WTC11 (cell line): ENCODE measurements around the gene OBSL1. TPM values are rescaled to one million over a fixed set of nuclear protein-coding genes. Genes with fewer than 3 reads are reported as not detected.

Experiments
- ATAC-seq: fragments of 200-7000 bp; cut with Tn5 transposase; 2 replicates; pipeline ENCODE4 v1.10.0; 2021; ENCODE audit warnings: mild to moderate bottlenecking, moderate library complexity
- CTCF ChIA-PET: fragments of 300-600 bp; sonication (Branson Sonifier 250); formaldehyde crosslinking; loops from one replicate; lab custom pipeline; 2021; ENCODE audit warnings: antibody characterized with exemption; lab: Charles Lee
- POLR2A ChIA-PET: fragments of 350-600 bp; sonication (Branson Sonifier 250); formaldehyde crosslinking; loops from one replicate; lab custom pipeline; 2021; ENCODE audit warnings: antibody characterized with exemption; lab: Charles Lee
- DNase-seq: peaks from one replicate; pipeline ENCODE4 v3.0.0; 2021; ENCODE audit warnings: low spot score
- H3K27ac Mint-ChIP-seq: 2 replicates; pipeline ENCODE4 v1.8.0; 2021; ENCODE audit warnings: mixed read lengths
- H3K27me3 Mint-ChIP-seq: 2 replicates; pipeline ENCODE4 v1.8.0; 2021; ENCODE audit warnings: low read depth, mild to moderate bottlenecking, moderate library complexity, mixed read lengths
- H3K36me3 Mint-ChIP-seq: 2 replicates; pipeline ENCODE4 v1.8.0; 2021; ENCODE audit warnings: mixed read lengths
- H3K4me1 Mint-ChIP-seq: 2 replicates; pipeline ENCODE4 v1.8.0; 2022; ENCODE audit warnings: mixed read lengths
- H3K4me3 Mint-ChIP-seq: 2 replicates; pipeline ENCODE4 v1.8.0; 2021; ENCODE audit warnings: mild to moderate bottlenecking, moderate library complexity, mixed read lengths
- H3K9me3 Mint-ChIP-seq: 2 replicates; pipeline ENCODE4 v1.8.0; 2021; ENCODE audit warnings: mixed read lengths
- ARID4B ChIP-seq: sonication (generic); formaldehyde crosslinking; IDR thresholded peaks from 2 replicates; pipeline ENCODE4 v1.8.0; 2023; ENCODE audit warnings: missing genetic modification reagents, mild to moderate bottlenecking, borderline replicate concordance
- ATF2 ChIP-seq: sonication (generic); formaldehyde crosslinking; IDR thresholded peaks from 2 replicates; pipeline ENCODE4 v1.8.1; 2022; ENCODE audit warnings: low read depth, missing genetic modification reagents, borderline replicate concordance
- CREB1 ChIP-seq: sonication (generic); formaldehyde crosslinking; IDR thresholded peaks from 2 replicates; pipeline ENCODE4 v1.8.0; 2023; ENCODE audit warnings: mild to moderate bottlenecking, missing genetic modification reagents
- CTCF ChIP-seq: fragments of 200-600 bp; IDR thresholded peaks from 2 replicates; pipeline ENCODE4 v1.8.0; 2022; ENCODE audit warnings: antibody characterized with exemption
- ETV6 ChIP-seq: sonication (generic); formaldehyde crosslinking; IDR thresholded peaks from 2 replicates; pipeline ENCODE4 v1.8.1; 2022; ENCODE audit warnings: mild to moderate bottlenecking, missing genetic modification reagents
- GABPB1 ChIP-seq: sonication (generic); formaldehyde crosslinking; IDR thresholded peaks from 2 replicates; pipeline ENCODE4 v1.8.1; 2023; ENCODE audit warnings: mild to moderate bottlenecking, missing genetic modification reagents
- GRHL2 ChIP-seq: fragments of 250-450 bp; sonication (Bioruptor Pico); IDR thresholded peaks from 2 replicates; pipeline ENCODE4 v1.8.0; 2022; ENCODE audit warnings: mild to moderate bottlenecking, moderate library complexity; ENCODE audit not compliant: insufficient replicate concordance, severe bottlenecking
- JUN ChIP-seq: sonication (generic); formaldehyde crosslinking; IDR thresholded peaks from 2 replicates; pipeline ENCODE4 v1.8.0; 2023; ENCODE audit warnings: mild to moderate bottlenecking, missing genetic modification reagents
- TEAD1 ChIP-seq: sonication (generic); formaldehyde crosslinking; IDR thresholded peaks from 2 replicates; pipeline ENCODE4 v1.8.0; 2022; ENCODE audit warnings: mild to moderate bottlenecking, missing genetic modification reagents
- TP53 ChIP-seq: sonication (generic); formaldehyde crosslinking; IDR thresholded peaks from 2 replicates; pipeline ENCODE4 v1.8.1; 2023; ENCODE audit warnings: mild to moderate bottlenecking, missing genetic modification reagents
- USF1 ChIP-seq: sonication (generic); formaldehyde crosslinking; IDR thresholded peaks from 2 replicates; pipeline ENCODE4 v1.8.0; 2022; ENCODE audit warnings: mild to moderate bottlenecking, missing genetic modification reagents
- USF2 ChIP-seq: sonication (generic); formaldehyde crosslinking; IDR thresholded peaks from 2 replicates; pipeline ENCODE4 v1.8.1; 2023; ENCODE audit warnings: mild to moderate bottlenecking, missing genetic modification reagents, moderate library complexity
- ZNF416 ChIP-seq: fragments of 250-450 bp; sonication (Bioruptor Pico); IDR thresholded peaks from 2 replicates; pipeline ENCODE4 v1.9.0; 2021; ENCODE audit warnings: mild to moderate bottlenecking, inconsistent platforms
- ZNF425 ChIP-seq: fragments of 250-450 bp; sonication (Bioruptor Pico); conservative IDR thresholded peaks from 2 replicates; pipeline ENCODE4 v1.9.0; 2021; ENCODE audit warnings: mild to moderate bottlenecking
- ZNF671 ChIP-seq: fragments of 250-450 bp; sonication (Bioruptor Pico); IDR thresholded peaks from 2 replicates; pipeline ENCODE4 v1.8.0; 2021; ENCODE audit warnings: mild to moderate bottlenecking
- total RNA-seq: library from RNA; stranded (reverse); gene quantifications from 3 replicates; pipeline ENCODE4 v1.2.3, GENCODE V29; 2021

OBSL1 gene
- total RNA-seq, 1 experiment from 2014 or later, result 159 TPM

GRCh38 chr2:219552382-219553167, 18.8 kb downstream of the OBSL1 start (continued):
- TF ChIP-seq GRHL2 (CRISPR knock-in tag), result no peak

GRCh38 chr2:219551441-219552381, 19.6 kb downstream of the OBSL1 start:
- peak overlapping the region; percentile 90 for H3K27ac Mint-ChIP-seq
- H3K36me3 Mint-ChIP-seq, result peaks cover 16% of the 10 kb centered on the region
- TF ChIP-seq ETV6 (no peak; the same call in 1 of the 2 replicates), ATF2 (no peak), GABPB1 (CRISPR knock-in tag) (no peak), TEAD1 (CRISPR knock-in tag) (no peak), CTCF (no peak), USF1 (CRISPR knock-in tag) (no peak), ZNF671 (CRISPR knock-in tag) (no peak), USF2 (CRISPR knock-in tag) (peak; percentile 51), ZNF425 (CRISPR knock-in tag) (no peak), CREB1 (CRISPR knock-in tag) (no peak), JUN (CRISPR knock-in tag) (no peak), TP53 (peak; percentile 73; the same call in 1 of the 2 replicates), ZNF416 (CRISPR knock-in tag) (0 out of 2 replicates have a peak, but pooled peaks have one; percentile 57), ARID4B (CRISPR knock-in tag) (peak; percentile 70; the same call in 1 of the 2 replicates)
- no peak for DNase-seq
- peak overlapping the region; percentile 93 for H3K4me3 Mint-ChIP-seq
- ChIA-PET CTCF (interaction anchor here (0.6 to 3.9 kb wide), 13 partner anchors 8 to 257 kb away, joined by 3 to 35 read pairs (median 4); partner anchors contain the start of genes CHPF, GMPPA and TMEM198), POLR2A (interaction anchor here (0.5 to 2.8 kb wide), 5 partner anchors 8 to 46 kb away, joined by 3 to 17 read pairs (median 14); partner anchors contain the start of genes CHPF, INHA, OBSL1 and STK11IP)
- peaks cover 43% of the 10 kb centered on the region for H3K27me3 Mint-ChIP-seq
- no peaks in the 10 kb centered on the region for H3K9me3 Mint-ChIP-seq
- H3K4me1 Mint-ChIP-seq, result peaks cover 10% of the 10 kb centered on the region
- peak; percentile 57 for ATAC-seq
